ENCODE results near the gene PRR5L.
A peak's percentile ranks its signal among the peaks of the same experiment; 100 is the strongest.
"Not testable (repeated sequence)": the region's sequence is repeated elsewhere in the genome, so short reads cannot be mapped to it uniquely, and the experiment has no call there.

The PRR5L gene

GRCh38 chr11:36501236-36501635, 205.1 kb downstream of the PRR5L start:
- ATAC-seq = no peak
- no peak for DNase-seq

GRCh38 chr11:36507824-36508489, 211.9 kb downstream of the PRR5L start:
- no peak for ATAC-seq

GRCh38 chr11:36508743-36509142, 212.7 kb downstream of the PRR5L start:
- ATAC-seq (no peak), DNase-seq (no peak)

More at GRCh38 chr11:36507824-36508489, 211.9 kb downstream of the PRR5L start:
- no peak for DNase-seq

GRCh38 chr11:36509201-36509639, 213.1 kb downstream of the PRR5L start:
- peak; percentile 11 for DNase-seq
- ATAC-seq = no peak

GRCh38 chr11:36509694-36510593, 213.9 kb downstream of the PRR5L start, which contains the start of gene TRAF6:
TSS of gene TRAF6 (minus strand) at chr11:36510272. CDS start at chr11:36501515, 8,757 bp downstream.
- peak; percentile 98 for ATAC-seq
- DNase-seq = peak; percentile 97

- no peak for DNase-seq
- no peak for ATAC-seq
Observed at GRCh38 chr11:36510594-36510942, 214.5 kb downstream of the PRR5L start.

- DNase-seq, ATAC-seq: not testable (repeated sequence)
Observed at GRCh38 chr11:36511062-36511461, 215.0 kb downstream of the PRR5L start.

GRCh38 chr11:36512016-36512415, 215.9 kb downstream of the PRR5L start:
- no peak for DNase-seq
- no peak for ATAC-seq

GRCh38 chr11:36513965-36514364, 217.9 kb downstream of the PRR5L start:
- no peak for ATAC-seq
- no peak for DNase-seq
